ENCODE measurements around the gene CACNB4. TPM values are rescaled to one million over a fixed set of nuclear protein-coding genes. Genes with fewer than 3 reads are reported as not detected.
"Not testable (repeated sequence)": the region's sequence is repeated elsewhere in the genome, so short reads cannot be mapped to it uniquely, and the experiment has no call there.

Gene CACNB4
- polyA plus RNA-seq, 12 donors = 4.1 to 7.4 (median 5.1) TPM; not detected in 1

DNA sequence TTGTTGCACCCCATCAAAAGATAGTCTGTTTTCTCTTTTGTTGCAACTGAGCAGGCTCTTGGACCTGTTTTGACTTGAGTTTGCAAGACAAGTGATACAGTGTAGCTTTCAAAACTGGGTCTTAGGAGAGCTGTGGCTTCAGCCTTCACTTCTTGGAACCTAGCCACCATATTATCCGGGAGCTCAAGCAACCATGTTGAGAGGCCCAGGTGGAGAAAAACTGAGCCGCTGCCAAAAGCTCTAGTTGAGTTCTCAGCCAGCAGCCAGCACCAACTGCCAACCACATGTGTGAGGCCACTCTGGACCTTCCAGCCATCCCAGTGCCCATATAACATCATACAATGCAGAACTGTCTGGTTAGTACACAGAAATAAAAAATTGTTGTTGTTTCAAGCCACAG is 5.4 kb downstream of the CACNB4 start:
- no peak for DNase-seq

DNA sequence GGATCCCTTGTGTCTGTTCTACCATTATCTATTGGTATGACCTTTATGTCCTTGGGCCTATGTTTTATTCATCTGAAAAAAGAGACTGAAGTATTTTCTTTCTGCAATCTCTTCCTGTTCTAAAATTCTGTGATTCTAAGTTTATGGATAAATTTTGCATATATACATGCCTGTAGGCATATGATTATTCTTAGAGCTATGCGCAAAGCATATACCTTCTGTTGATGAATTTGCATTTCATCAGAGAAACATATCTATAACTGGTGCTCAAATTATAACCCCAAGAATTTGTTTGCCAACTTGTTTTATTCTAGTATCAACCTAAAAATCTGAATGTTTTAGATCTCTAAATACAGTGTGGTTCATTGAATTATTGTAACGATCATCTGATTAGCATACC is 6.7 kb downstream of the CACNB4 start:
- no peak for DNase-seq

DNA sequence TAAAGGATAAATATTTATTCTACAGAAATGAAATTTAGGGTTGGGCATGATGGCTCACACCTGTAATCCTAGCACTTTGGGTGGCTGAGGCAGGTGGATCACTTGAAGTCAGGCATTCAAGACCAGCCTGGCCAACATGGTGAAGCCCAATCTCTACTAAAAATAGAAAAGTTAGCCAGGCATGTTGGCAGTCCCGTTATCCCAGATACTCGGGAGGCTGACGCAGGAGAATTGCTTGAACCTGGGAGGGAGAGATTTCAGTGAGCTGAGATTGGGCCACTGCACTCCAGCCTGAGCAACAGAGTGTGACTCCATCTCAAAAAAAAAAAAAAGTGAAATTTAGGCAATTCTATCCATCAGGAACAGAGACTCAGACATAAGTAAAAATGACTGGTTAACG is 8.1 kb downstream of the CACNB4 start:
- DNase-seq = not testable (repeated sequence)

DNA sequence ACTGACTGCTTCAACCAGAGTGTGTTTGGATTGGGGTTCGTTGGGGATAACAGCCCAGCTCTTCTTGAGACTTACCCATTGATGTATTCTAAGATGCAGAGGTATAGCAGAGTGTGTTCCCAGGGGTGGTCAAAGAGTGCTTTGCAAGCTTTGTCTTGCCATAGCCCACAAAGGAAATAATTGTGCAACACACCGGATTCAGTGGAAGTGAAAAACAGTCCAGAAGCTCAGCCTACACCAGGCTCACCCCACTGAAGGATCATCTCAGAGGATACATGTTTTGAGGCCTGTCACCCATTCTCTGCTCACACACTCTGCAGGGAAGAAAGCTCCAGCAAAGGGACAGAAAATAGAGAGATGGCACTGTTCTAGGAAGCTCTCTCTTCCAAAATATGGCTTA is 9.6 kb downstream of the CACNB4 start:
- DNase-seq = no peak

DNA sequence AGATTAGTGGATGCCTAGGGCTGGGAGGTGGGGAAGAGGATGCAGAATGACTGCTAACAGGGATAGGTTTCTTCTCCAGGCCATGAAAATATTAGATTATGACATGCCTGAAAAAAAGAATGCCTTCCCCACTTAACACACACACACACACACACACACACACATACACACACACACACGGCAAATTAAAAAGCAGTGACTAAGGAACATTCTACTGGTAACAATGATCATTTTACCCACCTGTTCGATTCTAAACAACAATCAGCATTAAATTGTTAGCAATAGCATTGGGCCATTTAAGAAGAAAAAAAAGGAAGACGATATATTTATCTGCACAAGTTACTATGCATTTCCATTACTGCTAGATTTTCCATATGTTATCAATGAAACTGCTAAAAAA is 10.8 kb downstream of the CACNB4 start:
- no peak for DNase-seq

DNA sequence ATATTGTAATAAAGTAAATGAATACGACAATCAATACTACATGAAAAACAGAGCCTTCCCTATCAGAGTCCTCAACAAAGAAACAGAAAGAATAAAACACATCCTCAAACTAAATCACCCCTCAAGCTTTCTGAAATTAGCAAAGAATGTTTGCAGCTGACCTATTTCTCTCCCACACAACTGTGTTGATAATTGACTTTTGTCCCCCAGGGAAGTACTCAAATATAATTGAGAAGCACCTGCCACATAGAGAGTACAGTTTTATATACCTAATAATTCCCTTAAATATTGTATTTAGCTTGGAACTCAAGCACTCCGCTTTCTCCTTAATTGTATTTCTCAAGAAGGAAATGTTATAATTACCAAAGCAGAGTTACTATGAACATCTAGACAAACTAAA is 12.6 kb downstream of the CACNB4 start:
- no peak for DNase-seq

DNA sequence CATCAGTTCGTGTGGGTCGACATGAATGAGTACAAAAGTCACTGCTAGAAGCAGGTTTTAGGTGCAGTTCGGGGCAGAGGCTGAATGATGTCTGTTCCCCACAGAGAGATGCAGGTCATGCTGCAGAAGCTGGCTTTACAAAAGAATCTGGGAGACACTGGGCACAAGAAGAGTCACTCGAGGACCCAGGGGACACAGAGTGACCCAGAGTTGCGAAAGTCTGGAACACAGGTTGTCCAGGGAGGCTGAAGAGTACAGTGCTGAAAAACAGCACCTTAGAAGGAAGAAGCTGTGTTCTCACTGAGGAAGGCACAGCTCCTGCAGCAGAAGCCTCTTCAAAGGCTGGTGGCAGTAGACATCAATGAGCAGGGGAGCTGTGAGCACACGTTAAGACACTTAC is 14.8 kb downstream of the CACNB4 start:
- no peak for DNase-seq

DNA sequence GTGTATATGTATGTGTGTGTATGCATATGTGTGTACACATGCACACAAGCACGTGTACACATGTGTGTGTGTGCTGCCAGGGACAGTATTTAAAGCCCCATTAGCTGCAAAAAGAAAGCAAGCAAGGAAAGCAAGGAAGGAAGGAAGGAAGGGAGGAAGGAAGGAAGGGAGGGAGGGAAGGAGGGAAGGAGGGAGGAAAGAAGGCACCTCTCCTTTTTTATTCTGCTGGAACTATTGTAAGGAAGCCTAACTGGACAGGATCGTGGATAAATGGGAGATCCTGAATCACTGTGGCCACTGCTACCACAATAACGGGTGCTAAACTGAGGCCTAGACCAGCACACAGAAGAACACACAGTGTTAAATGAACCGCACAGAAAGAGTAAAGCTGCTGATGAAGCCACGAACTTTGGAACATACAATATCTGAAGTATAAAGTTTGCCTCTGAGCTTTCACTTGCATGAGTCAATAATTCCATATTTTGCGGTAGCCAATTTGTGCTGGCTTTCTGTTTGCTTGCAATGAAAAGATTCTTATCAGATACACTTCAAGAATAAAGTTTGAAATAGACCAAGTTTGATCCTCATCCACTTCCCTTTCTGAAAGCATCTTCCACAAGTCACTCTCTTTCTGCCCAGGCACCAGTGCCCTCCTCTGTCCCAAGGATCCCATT is 15.5 kb downstream of the CACNB4 start:
- peak; percentile 57 for DNase-seq

DNA sequence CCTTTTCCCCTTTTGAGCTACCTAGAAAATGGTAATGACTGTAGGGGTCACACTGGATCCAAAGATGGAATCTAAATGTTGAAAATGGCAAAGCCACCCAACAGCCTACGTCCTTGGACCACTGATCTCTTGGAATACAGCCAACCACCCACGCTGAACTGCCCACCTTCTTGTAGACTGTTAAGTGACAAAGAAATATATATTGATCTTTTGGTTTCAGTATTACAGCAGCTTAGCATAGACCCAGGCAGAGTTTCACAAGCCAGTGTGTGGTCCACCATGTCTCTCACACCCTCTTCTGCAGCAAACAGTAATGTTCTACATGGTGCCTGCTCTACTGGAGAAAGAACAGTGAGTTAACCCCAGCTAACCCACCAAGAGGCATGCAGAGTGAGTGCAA is 20.2 kb downstream of the CACNB4 start:
- no peak for DNase-seq

DNA sequence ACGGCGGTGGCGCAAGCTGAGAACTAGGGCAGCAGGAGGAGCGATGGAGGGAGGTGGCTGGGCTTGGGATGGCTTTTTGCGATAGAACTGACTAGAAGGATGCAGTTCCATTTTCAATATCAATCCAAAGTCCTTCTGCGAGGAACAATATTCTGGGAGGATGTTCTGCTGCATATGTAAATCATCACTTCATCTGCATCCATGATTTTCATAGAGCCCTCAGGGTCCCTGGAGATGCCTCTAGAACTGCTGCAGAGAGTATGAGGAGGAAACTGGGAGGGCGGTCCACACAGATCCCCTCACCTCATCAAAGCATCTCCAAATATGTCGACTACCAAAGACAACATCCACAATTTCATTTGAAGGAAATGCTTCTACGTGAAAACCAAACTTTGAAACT is 20.8 kb downstream of the CACNB4 start:
- no peak for DNase-seq

DNA sequence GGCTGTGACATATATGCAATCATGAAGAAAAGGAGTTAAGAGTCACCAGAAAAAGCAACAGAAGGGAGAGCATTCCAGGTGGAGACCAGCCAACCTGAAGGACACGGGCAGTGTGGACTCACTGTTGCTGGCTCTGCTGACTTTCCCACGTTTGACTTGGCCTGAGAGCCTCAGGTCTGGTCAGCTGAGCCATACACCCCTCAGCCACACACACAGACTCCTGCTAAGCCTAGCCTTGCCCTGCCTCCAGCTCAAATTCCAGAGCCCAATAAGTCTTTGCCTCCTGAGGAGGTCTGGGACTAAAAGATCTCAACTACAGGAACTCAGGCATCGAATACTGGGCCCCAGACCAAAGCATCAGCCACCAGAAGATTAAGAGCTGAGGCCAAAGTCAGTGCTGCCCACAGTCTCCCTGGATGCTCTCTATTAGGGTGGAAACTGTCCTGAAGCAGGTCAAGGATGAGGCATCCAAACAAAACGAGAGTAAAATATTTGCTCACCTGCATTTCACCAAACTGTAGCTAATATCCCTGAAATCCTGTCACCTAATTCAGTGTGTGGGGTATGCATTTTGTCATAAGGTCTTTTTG is 23.3 kb downstream of the CACNB4 start:
- no peak for DNase-seq

DNA sequence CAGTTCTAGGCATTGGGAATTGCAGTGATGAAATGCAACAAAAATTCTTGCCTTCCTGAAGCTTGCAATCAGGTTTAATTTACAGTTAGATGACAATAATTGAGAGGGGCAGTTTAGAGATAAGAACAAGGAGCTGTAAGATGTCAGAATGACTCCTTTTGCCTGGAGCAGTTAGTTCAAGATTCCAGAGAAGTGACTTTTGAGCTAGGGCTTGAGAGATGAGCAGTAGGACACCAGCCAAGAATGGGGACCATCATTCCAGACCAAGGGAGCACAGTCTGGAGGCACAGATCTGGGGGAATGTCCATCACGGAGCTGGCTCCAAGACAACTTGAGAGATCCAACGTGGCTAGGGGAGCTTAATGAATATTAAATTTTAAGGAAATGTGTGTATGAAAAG is 26.8 kb downstream of the CACNB4 start:
- no peak for DNase-seq

DNA sequence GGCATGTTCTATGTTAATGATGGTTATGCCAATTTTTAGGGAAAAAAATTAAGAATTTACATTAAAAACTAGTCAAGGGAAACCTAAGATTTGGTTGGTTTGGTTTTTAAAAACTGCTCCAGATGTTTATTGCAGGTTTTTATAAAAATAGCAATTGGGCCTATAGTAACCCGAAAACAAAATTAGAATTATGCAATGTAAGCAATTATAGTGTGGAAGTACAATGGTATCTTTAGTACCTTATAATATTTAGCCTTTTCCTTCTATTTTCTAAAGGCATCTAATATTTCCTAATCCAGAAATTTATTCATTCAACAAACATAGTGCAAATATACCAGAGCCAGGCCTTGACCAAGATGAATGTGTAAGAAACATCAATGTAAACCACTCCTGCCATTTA is 27.3 kb downstream of the CACNB4 start:
- no peak for DNase-seq

DNA sequence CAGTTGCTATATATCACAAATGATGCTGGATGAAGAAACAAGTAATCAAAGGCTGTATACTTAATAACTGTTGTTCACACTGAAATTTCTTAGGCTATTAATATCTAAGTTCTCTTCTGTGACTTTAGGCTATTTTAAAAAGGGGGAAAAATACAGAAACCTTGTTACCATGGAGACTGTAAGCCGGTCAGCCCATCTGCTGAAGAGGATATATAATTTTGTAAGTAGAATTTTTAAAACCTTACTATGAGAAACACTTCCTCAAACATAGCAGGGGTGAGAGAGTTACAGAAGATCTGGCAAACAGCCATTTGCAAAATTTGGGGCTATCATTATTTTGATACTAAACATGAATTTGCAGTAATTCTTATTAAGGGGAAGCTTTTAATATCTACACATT is 27.8 kb downstream of the CACNB4 start:
- DNase-seq = no peak

DNA sequence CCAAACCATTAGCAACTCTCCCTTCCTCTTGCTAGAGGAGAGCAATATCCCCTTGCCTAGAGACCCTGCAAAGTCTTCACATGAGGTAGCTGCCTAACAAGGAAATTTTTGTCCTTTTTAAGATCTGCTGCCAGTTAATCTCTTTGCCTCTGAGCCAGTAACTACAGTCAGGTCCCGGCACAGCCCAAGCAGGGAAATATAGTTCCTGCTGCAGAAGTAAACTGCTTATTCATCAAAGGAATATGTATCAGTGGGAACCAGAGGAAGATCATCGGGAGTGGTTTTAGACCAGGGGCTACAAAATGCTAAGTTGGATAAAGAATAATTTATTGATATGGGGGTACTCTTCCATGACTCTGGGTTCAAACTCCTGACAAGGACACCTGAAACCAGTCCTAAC is 30.6 kb downstream of the CACNB4 start:
- DNase-seq = no peak

DNA sequence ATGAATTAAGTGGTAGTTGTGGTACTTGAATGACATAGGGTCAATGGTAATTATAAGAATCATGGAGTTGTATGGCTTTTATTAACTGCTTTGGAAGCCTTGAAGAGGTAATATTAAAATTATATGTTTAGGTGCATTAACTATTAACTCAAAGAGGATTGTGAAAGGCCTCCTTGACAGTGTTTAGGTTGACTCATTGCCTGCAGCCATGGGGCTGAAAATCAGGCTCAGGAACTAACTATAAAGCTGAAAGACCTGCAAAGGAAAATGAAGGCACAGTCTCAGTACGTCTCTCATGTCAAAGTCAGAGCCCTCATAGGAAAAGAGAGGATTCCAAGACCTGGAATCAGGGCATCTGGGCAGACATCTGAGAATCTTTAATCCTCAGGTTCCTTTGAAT is 31.0 kb downstream of the CACNB4 start:
- DNase-seq = no peak

DNA sequence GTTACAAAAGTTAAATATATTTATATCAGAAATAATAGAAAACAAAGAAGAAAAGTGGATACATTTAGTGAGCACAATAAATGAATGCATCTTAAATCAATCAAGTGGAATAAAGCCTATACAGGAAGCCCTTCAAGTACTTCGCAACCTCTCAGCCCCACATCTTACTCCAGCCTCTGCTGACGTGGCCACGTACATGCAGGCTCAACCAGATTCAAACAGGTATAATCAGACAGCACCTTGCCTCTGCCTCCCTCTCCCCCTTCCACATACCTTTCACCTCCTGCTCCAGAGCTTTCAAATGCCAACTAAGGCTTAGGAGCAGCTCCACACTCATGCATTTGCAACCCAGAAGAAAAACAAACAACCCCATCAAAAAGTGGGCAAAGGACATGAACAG is 32.9 kb downstream of the CACNB4 start:
- no peak for DNase-seq

DNA sequence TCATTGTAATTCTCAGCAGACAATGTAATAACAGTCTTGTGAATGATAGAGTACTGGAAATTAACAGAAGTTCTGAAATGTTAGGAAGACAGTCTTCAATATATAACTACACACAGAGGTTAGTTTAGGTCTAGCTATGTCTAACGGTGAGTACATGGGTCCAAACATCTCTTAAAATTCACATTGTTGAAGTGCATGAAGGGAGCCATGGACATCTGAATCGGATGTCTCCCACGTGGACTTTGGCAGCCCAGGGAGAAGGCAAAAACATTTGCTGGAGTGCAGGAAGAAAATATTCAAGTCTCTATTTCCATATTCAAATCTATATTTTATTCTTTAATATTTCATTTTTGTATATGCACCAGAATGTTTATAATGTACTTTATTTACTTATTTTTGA is 34.8 kb downstream of the CACNB4 start:
- DNase-seq = no peak

DNA sequence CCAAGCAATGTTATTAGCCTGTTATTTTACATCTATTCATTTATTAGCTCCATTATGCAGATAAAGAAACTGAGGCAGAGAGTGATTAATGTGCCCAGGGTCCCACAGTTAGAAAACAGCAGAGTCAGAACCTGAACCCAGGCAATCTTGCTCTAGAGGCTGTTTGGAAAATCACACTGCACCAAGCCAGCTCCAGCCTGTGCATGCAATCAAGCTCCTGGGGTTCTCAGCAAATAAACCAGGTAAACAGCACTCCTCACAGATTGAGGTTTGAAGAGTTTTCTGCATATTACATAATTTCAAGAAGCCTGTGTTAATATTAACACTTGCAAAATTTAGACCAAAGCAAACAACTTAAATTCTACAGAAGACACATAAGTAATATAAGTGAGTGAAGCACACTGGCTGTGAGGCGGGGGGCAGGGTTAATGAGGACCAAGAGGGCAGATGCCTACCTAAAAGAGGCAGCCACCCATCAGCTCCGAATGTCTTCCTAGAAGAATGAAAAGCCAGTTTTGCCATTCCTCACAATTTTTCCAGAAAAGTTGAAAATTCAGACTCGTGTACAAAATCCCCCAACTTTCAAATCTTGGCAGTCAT is 35.4 kb downstream of the CACNB4 start:
- DNase-seq = no peak

DNA sequence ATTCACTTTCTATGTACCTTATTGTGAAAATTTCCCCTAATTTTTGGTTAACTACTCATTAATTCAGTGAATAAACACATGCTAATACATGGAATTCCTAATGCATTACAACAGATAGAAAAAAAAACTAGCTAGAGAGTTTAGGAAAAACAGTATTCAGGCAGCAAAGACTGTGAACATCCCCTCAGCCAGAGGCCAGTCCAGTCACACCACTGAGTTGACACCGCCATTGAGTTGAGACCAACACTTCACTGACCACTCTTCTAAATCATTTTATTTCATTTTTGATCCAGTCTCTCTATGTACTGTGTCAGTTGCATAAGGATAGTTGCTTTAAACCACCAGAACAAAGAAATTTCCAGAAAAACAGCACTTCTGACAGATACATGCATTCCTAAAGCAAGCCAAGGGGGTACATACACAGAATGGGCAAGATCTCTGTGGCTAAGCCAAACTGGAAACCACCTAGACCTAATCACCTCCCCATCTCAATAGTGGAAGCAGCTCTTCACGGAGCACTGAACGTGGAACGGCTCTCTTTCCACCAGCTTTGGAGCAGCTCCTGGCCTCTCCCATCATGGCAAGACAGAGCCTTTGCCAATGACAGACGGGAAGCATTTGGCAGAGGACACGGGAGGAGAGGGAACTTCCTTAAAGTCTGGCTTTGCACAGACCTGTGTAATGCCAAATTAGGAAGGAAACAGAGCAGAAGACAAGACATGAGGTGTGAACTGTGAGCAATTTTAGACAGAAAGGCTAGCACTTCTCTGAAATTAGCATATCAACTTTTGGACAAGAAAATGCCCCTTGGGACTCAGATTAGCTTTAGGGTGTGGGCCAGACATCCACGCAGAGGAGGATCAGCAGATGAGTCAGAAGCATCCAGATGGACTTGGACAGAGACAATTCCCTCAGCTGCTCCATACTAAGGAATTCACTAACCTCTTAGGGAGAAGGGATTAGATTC is 36.4 kb downstream of the CACNB4 start:
- DNase-seq = peak; percentile 66

DNA sequence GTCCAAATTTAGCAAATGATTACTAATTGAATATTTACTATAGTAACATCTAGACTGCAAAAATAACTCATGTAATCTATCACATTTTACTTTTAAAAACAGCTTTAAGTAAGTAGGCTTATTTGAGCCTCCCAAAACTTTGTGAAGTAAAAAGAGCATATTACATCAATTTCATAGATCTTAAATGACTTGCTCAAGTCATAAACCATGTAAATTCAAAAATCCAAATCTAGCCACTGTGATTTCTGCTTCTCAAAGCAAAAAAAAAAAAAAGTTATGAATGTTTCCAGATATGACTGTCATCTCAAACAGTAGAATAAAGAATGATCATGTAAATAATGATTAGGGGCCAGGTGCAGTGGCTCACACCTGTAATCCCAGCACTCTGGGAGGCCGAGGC is 37.5 kb downstream of the CACNB4 start:
- DNase-seq = no peak

DNA sequence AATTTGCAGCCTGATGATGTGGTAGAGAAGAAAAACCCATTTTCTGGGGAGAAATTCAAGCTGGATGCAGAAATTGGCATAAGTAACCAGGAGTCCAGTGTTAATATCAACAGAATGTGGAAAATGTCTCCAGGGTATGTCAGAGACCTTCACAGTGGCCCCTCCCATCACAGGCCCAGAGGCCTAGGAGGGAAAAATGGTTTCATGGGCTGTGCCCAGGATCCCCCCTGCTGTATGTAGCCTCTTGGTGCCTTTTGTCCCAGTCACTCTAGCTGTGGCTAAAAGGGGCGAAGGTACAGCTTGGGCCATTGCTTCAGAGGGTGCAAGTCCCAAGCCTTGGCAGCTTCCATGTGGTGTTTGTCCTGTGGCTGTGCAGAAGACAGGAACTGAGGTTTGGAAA is 40.2 kb downstream of the CACNB4 start:
- no peak for DNase-seq

DNA sequence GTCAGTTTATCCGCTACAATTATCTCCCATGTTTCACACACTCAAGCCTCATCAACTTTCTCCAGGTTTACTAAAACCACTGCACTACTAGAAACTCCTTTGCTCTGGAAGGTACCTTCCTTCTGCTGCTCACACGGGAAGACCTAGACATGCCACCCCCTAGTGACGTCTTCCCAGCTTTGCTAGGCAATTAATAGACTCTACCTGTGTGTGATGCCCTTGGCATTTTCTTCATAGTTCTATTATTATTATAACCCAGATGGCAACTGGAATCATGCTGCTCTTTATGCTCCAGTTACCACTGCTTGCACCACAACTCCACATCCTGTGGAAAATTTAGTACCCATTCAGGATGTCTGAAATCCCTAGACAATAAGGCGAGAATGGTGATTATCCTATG is 42.4 kb downstream of the CACNB4 start:
- DNase-seq = no peak

All from muscle of arm (tissue), 12 donors.